ENCODE results near the gene PCBP3.
"Not testable (repeated sequence)": the region's sequence is repeated elsewhere in the genome, so short reads cannot be mapped to it uniquely, and the experiment has no call there.

The PCBP3 gene

DNA sequence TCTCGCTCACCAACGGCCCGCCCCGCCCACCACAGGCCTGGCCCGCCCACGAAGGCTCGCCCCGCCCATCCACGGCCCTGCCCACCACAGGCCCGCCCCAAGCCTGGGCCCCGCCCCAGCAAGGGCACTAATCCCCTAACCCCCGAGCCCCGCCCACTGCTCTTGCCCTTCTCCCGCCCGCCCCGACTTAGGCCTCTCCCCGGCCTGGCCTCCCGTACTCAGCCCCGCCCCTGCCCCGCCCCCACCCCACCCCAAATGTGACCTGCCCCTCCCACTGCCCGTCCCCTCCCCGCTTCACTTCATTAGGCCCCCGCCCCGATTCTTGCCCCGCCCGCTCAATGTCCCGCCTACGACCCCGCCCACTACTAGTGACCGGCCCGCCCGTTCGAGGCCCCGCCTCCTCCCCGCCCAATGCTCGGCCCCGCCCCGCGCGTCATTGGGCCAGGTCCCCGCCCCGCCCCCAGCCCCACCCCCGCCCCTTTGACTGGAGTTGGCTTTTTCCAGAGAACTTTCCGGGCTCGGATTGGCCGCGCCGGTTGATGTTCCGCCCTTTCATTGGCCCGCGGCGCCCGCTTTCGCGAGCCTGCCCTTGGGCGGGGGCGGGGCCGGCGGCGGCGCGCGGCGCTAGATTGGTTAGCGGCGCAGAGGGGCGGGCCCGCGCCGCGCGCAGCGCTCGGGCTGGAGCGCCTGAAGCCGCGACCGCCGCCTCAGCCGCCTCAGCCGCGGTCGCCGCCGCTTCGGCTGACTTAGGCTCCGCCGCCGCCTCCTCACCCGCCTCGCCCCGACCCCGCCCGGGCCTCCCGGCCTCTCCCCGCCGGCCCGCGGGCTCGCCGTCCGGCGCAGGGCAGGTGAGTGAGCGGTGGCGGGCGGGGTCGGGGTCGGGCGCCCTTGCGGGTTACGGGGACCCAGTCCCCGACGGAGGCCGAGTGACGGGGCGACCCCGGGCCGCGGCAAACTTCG, at the start of gene PCBP3:
PCBP3 (plus strand) TSS at position 705 of the 960 bp plus-strand sequence. CDS start 206,361 bp downstream, outside the sequence.
- DNase-seq (ENCODE audit: extremely low read depth in 1 of 2, low read depth in 1 of 2) = peak; percentile 78 to 94

DNA sequence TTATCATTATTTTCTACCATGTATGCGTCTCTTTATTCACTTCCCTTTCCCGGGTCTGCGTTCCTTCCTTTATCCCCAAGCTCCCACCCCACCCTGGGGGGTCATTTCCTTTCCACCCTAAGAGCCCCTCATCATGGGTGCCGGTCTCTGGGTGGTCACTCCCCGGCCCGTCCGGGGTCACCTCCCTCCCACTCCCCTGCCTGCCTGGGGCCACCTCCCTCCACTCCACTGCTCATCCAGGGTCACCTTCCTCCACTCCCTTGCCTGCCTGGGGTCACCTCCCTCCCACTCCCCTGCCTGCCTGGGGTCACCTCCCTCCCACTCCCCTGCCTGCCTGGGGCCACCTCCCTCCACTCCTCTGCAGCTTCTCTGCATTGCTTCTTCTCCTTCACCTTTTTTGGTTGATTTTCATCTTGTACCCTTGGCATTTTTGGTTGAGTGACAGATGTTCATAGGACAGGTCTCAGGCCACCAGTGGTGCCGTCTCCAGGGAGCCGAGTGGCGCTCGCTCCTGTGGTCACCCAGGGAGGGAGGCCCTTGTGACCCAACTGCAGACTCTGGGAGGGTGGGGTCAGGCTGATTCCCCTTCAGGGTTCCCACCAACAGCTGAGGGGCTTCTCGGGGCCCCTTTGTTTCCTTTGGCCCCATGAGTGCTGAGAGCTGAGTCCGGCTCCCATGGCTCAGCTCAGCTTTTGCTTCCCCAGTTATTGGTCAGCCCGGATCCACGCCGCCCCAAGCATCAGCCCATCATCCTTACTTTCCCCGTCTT, 48.6 kb upstream of the PCBP3 start:
- no peak for DNase-seq (ENCODE audit: extremely low read depth in 1 of 2, low read depth in 1 of 2)

DNA sequence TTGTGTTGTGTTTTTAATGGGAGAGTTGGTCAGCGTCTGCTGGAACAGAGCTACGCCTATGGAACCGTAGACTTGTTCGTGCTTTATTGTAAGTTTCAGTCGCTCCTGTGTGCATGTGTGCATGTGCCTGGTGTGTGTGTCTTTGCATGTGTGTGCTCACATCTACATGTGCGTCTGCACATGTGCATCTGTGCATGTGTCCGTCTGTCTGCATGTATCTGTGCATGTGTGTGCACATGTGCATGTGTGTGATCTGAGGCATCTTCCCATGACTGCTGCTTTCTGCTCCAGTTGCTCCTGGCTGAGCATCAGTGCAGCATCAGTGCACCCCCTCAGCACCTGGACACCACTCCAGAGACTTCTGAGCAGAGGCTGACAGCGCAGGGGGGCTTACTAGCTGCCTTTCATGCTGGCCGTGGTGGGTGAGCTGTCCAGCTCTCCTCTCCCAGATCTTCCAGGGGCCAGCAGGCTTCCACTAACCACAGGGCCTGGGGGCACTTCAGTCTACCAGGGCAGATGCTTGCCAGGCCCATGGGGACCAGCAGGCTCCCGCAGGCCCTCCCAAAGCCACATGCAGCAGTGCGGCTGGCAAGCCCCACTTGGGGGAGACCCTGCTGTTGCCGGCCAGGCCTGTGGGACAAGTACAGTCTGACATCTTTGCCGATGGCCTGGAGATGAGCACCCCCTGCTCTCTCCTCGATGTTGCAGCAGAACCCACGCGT, 47.8 kb upstream of the PCBP3 start:
- no peak for DNase-seq (ENCODE audit: extremely low read depth in 1 of 2, low read depth in 1 of 2)

DNA sequence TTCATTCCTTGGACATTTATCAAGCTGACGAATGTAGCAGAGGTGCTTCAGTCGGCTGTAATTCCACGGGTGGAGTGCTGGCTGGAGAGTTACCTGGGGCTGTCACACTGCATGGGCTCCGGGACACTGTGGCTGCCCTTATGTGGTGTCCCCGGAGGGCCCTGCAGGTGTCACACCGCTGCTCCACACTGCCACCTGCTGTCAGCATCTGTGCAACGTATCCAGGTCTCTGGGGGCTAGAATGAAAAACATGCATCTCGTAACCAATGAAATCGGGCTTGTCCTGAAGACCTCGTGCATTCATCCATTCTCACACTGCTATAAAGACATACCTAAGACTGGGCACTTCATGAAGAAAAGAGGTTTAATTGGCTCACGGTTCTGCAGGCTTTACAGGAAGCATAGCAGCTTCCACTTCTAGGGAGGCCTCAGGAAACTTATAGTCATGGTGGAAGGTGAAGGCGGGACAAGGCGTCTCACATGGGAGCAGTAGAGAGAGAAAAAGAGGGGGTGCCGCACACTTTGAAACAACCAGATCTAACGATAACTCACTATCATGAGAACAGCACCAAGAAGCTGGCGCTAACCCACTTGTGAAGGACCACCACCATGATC, 46.7 kb upstream of the PCBP3 start:
- DNase-seq (ENCODE audit: extremely low read depth in 1 of 2, low read depth in 1 of 2) = peak; percentile 53 to 74

DNA sequence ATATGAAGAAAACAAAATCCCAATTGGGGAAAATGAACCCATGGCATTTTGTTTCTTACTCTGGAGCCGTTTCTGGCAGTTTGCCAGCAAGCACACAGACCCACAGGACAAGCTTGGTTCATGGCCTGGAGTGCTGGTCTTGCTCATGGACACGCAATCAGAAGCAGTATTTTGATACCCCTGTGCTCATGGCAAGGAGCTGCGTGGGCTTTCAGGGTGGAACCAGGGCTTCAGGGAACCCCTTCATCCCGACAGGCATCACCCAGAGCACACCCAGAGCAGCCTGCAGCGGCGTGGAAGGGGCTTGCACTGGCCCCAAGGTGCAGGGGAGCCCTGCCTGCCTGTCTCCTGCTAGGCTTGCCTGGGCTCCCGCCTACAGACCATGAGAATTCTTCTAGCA, 45.4 kb upstream of the PCBP3 start:
- DNase-seq (ENCODE audit: extremely low read depth in 1 of 2, low read depth in 1 of 2) = no peak

DNA sequence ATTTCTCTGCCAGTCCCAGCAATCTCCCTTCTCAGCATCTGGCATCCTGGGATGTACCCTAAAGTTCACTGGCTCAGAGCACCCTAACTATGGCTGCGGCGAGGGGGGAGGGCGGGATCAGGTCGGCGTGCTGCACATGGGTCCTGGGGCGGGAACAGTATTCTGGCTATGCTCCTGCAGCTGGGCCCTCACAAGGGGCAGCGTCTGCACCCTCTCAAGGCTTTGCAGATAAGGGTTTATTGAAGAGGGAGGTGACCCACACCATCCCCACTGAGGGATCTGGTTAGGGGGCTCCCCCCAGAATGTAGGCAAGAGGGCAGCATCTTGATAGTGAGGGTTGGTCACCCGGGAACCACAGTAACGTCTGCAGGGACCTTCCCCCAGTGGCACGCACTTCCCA, 44.9 kb upstream of the PCBP3 start:
- DNase-seq (ENCODE audit: extremely low read depth in 1 of 2, low read depth in 1 of 2) = no peak

DNA sequence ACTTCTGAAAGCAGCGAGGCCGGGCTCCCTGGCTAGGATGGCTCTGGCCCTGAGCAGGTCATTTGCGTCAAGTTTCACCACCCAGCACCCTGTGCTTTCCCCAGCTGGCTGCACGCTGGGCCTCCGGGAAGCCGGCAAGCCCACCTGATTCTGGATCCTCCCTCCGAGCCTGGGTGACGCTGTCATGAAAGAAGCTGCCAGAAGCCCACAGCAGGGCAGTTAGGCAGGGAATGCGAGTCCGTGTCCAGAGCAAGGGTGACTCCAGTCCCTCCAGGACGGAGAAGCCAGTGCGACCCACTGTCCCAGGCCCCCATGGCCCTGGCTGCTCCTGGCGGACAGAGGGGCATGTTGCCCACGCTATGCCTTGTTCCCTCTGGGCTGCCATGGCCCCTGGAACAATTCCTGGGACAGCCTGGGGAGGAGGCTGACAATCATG, 44.4 kb upstream of the PCBP3 start:
- DNase-seq (ENCODE audit: extremely low read depth in 1 of 2, low read depth in 1 of 2) = no peak

DNA sequence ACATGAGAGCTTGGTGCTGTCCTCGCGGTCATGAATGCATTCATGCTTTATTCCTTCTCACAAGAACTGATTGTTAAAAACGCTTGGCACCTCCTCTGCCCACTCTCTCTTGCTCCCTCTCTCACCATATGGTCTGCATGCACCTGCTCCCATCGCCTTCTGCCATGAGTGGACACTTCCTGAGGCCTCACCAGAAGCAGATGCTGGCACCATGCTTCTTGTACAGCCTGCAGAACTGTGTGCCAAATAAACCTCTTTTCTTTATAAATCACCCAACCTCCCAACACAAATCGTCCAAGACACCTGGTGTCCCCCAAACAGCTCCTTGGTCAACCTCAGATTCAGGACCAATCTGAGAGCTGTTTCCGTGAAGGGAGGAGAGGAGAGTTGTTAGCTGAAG, 43.3 kb upstream of the PCBP3 start:
- no peak for DNase-seq (ENCODE audit: extremely low read depth in 1 of 2, low read depth in 1 of 2)

DNA sequence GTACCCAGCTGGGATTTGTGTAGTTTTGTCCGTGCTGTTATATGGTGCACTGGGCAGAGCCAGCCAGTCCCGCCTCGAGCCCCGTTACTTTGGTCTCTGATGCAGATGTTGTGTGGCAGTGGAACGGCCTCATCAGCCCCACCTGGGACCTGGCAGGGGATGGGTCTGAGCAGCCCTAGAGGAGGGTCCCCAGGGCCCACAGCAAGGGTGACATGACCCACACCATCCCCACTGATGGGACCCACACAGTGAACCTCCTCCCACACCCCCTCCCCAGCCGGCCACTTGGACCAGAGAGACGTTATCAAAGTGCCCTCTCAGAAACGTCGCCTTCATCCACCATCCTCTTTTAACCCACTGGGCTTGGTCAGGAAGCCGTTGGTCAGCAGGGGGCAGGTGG, 42.0 kb upstream of the PCBP3 start:
- no peak for DNase-seq (ENCODE audit: extremely low read depth in 1 of 2, low read depth in 1 of 2)

DNA sequence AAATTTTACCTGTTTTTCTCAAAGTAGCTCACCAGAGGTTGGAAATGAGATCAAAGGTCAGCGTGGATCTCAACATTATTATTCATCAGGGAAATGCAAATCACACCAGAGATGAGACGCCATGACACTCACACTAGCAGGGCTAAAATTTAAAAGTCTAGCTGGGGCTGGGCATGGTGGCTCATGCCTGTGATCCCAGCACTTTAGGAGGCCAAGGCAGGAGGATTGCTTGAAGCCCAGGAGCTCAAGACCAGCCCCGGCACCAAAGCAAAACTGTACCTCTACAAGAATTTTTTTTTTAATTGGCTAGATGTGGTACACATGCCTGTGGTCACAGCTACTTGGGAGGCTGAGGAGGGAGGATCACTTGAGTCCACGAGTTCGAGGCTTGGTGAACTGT, 41.4 kb upstream of the PCBP3 start:
- DNase-seq (ENCODE audit: extremely low read depth in 1 of 2, low read depth in 1 of 2) = no peak

DNA sequence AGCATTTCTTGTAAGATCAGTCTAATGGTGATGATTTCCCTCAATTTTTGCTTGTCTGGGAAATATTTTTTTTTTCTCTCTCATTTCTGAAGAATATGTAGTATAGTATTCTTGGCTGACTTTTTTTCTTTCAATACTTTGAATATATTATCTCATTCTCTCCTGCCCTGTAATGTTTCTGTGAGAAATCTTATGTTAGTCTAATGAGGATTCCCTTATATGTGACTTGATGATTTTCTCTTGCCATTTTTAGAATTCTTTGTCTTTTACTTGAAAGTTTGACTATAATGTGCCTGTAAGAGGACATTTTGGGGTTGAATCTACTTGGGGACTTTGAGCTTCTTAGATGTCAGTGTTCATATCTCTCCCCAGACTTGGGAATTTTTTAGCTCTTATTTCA, 40.0 kb upstream of the PCBP3 start:
- no peak for DNase-seq (ENCODE audit: extremely low read depth in 1 of 2, low read depth in 1 of 2)

DNA sequence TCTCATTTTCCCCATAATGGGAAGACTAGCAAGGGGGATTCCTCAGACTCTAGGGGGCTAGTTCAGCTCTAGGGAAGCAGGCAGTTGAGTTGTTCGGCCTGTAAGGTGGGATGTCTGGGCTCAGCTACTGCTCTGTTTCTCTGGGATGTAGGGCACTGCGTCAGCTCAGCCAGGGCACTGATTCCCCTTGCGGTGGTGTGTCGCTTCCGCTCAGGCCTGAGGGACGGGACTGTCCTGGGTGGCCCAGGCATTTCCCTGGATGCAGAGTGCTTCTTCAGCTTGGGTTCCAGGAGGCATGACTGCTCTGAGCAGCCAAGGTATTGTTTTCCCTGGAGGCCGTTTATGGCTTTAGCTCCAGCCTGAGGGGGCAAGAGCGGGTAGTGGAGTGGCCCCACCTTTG, 38.8 kb upstream of the PCBP3 start:
- DNase-seq (ENCODE audit: extremely low read depth in 1 of 2, low read depth in 1 of 2) = not testable (repeated sequence)

DNA sequence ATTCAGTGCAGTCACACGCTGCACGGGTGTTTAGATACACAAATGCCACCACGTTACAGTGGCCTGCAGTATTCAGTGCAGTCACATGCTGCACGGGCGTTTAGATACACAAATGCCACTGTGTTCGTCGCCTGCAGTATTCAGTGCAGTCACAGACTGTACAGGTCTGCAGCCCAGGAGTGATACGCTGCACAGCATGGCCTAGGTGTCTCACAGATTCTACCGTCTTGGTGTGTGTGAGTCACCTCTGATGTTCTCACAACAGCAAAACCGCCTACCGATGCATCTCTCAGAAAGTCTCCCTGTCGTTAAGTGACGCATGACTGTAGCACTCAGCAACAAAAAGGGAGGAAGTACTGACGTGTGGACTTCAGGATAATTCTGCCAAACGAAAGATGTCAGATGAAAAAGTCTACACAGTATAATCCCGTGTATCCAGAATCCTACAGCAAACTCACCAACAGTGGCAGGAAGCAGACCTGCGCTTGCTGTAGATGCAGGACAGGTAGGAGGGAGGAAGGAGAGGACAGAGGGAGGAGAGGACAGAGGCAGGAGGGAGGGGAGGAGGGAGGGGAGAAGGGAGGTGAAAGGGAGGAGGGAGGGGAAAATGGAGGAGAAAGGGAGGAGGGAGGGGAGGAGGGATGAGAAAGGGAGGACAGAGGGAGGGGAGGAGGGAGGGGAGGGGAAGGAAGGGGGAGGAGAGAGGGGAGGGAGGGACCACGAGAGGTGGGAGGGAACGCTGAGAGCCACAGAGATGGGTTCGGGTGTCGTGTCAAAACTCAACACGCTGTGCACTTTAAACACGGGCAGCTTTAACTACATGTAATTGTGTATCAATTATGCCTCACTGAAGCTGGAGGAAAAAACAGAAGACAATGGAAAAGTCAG, 36.3 kb upstream of the PCBP3 start:
- peak in 1 of 2 donors; percentile 15 for DNase-seq (ENCODE audit: extremely low read depth in 1 of 2, low read depth in 1 of 2)

DNA sequence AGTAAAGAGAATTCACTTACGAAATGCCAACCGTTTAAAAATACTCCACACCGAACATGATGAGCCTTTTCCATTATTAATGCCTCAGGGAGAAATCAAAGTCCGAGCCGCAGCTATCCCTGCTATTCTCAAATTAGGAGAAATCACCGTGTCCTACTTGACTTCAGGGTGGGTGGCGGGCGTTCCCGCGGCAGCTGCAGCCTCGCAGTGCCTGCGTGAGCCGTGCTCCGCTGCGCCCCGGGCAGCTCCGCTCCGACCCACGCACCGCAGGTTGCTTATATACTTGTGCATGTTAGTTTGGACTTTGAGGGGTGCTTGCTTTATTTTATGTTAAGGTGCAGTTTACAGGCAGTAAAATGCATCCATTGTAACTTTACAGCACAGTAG, 35.6 kb upstream of the PCBP3 start:
- DNase-seq (ENCODE audit: extremely low read depth in 1 of 2, low read depth in 1 of 2) = no peak

DNA sequence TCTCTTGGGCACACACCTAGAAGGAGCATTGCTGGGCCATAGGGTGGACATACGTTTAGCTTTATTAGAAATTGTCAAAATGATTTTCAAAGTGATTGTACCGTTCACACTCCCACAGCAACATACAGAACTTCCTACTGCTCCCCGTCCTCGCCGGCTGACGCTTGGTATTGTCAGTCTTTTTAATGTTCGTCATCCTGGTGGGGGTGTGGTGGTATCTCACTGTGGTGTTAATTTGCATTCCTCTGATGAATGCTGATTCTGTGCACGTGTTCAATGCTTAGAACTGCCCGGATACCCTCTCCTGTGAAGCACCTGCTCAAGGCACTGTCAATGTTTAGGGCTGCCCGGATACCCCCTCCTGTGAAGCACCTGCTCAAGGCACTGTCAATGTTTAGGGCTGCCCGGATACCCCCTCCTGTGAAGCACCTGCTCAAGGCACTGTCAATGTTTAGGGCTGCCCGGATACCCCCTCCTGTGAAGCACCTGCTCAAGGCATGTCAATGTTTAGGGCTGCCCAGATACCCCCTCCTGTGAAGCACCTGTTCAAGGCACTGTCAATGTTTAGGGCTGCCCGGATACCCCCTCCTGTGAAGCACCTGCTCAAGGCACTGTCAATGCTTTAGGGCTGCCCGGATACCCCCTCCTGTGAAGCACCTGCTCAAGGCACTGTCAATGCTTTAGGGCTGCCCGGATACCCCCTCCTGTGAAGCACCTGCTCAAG, 34.6 kb upstream of the PCBP3 start:
- not testable (repeated sequence) for DNase-seq (ENCODE audit: extremely low read depth in 1 of 2, low read depth in 1 of 2)

DNA sequence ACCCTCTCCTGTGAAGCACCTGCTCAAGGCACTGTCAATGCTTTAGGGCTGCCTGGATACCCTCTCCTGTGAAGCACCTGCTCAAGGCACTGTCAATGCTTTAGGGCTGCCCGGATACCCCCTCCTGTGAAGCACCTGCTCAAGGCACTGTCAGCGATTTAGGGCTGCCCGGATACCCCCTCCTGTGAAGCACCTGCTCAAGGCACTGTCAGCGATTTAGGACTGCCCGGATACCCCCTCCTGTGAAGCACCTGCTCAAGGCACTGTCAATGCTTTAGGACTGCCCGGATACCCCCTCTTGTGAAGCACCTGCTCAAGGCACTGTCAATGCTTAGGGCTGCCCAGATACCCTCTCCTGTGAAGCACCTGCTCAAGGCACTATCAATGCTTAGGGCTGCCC, 33.9 kb upstream of the PCBP3 start:
- DNase-seq (ENCODE audit: extremely low read depth in 1 of 2, low read depth in 1 of 2) = not testable (repeated sequence)

DNA sequence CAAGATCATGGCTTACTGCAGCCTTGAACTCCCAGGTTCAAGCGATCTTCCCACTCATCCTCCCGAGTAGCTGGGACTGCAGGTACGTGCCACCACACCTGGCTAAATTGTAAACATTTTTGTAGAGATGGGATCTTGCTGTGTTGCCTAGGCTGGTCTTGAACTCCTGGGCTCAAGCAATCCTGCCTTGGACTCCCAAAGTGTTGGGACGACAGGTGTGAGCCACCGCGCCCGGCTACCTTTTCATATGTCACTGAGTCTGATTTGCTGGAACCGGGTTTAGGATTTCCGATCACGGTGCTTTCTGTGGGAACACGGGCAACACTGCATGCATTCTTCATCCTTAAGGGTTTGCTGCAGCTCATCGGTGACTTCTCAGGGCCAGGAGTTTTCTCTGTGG, 32.2 kb upstream of the PCBP3 start:
- DNase-seq (ENCODE audit: extremely low read depth in 1 of 2, low read depth in 1 of 2) = no peak

DNA sequence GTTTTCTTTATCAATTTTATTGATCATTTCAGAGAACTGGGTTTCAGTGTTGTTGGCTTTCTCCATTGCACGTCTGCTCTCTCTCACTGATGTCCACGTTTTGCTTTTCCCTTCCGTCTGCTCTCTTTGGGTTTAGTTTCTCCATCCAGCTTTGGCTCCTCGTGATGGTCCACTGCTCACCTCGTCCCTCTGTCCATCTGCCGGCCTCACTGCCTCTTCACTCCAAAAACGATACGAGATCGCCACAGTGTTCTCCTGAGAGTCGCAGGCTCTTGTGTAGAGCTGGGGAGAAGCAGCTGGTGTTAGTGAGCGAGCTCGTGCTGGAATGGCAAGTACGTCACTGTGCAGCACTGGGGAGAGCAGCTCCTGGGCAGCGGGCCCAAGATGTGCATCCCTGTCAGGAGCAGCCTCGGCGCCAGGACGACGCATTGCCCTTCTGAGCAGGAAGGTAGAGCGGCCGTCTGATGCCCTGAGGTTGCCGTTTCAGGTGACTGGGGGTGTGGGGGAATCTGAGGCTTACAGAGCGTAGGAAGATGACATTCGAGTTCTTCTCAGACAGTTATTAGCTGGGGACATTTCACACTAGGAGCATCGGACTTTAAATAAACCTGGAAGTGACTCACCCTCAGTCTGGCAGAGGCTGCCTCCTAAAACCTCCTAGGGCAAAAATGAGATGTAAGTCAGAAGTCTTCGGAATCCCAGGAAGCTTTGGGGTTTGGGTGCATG, 31.4 kb upstream of the PCBP3 start:
- no peak for DNase-seq (ENCODE audit: extremely low read depth in 1 of 2, low read depth in 1 of 2)

DNA sequence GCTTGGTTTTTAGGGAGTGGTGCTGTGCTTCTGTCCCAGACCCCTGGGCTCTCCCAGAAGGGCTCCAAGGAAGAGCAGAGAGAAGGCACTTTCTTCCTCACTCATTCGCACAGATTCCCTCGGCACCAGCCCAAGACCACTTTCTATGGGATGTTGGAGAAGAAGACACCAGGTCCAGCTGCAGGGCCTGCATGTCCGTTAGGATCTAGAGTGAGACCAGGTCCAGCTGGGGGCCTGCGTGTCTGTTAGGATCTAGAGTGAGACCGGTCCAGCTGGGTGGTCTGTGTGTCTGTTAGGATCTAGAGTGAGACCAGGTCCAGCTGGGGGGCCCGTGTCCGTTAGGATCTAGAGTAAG, 30.9 kb upstream of the PCBP3 start:
- not testable (repeated sequence) for DNase-seq (ENCODE audit: extremely low read depth in 1 of 2, low read depth in 1 of 2)
